Stomach (tissue), 9 donors: ENCODE data around the gene KRTAP10-1. TPM values are rescaled to one million over a fixed set of nuclear protein-coding genes. Genes with fewer than 3 reads are reported as not detected.
"Not testable (repeated sequence)": the region's sequence is repeated elsewhere in the genome, so short reads cannot be mapped to it uniquely, and the experiment has no call there.

Experiments
- DNase-seq, 2 donors: peaks; one replicate each; pipeline versions ENCODE4 v3.0.0 to v3.0.0-alpha.2; 2013 to 2019
- H3K27ac ChIP-seq, 5 donors: fragments of 200-600 bp in 4 of 5; sonication (generic) in 4 of 5; one replicate each; pipeline ENCODE4 v1.5.1; 2013 to 2019; ENCODE audit warnings: mild to moderate bottlenecking in 1 of 5, moderate library complexity in 1 of 5
- H3K27me3 ChIP-seq, 3 donors: fragments of 200-600 bp; sonication (generic); one replicate each; pipeline ENCODE4 v1.5.1; 2017 to 2019; ENCODE audit warnings: mixed run types in 1 of 3
- H3K36me3 ChIP-seq, 4 donors: fragments of 200-600 bp; sonication (generic); 1 replicate in 3 of 4; 2 replicates in 1 of 4; pipeline ENCODE4 v1.5.1; 2016 to 2019
- H3K4me1 ChIP-seq, 4 donors: fragments of 200-600 bp; sonication (generic); one replicate each; pipeline ENCODE4 v1.5.1; 2016 to 2019
- H3K4me3 ChIP-seq, 4 donors: fragments of 200-600 bp; sonication (generic) in 3 of 4; one replicate each; pipeline ENCODE4 v1.5.1; 2016 to 2019; ENCODE audit warnings: mild to moderate bottlenecking in 1 of 4
- H3K9me3 ChIP-seq, 4 donors: fragments of 200-600 bp; sonication (generic); one replicate each; pipeline ENCODE4 v1.5.1; 2016 to 2019
- CTCF ChIP-seq, 7 experiments: fragments of 450-650 bp in 4 of 7; fragments of 200-600 bp in 3 of 7; sonication (generic) in 3 of 7; IDR thresholded peaks; one replicate each; pipeline ENCODE4 v1.5.1; 2016 to 2019; ENCODE audit warnings: antibody characterized with exemption in 7 of 7, control low read depth in 2 of 7, mild to moderate bottlenecking in 1 of 7
- EP300 ChIP-seq: sonication (generic); formaldehyde crosslinking; IDR thresholded peaks from one replicate; pipeline ENCODE4 v1.6.1; 2017; ENCODE audit warnings: antibody characterized with exemption
- POLR2A ChIP-seq, 4 donors: fragments of 450-650 bp; IDR thresholded peaks; one replicate each; pipeline ENCODE4 v1.6.1; 2016; ENCODE audit warnings: antibody characterized with exemption in 4 of 4, control low read depth in 2 of 4, mild to moderate bottlenecking in 1 of 4, moderate library complexity in 1 of 4
- POLR2AphosphoS5 ChIP-seq, 3 donors: sonication (generic); formaldehyde crosslinking; IDR thresholded peaks; one replicate each; pipeline ENCODE4 v1.6.1; 2016; ENCODE audit warnings: antibody characterized with exemption in 3 of 3
- WGBS, 5 donors: extraction: QIAGEN DNeasy Blood & Tissue Kit in 3 of 5; methylation state at CpG; one replicate each; pipeline versions ENCODE4 v1.1.5 to v1.1.7; 2013 to 2018; 5-methylcytosine and 5-hydroxymethylcytosine counted together
- intact Hi-C: fragments of 100-400 bp; cut with DNase I; formaldehyde crosslinking; loops from one replicate; pipeline ENCODE4 v1.15.1; 2023; ENCODE audit warnings: low total_unique reads
- polyA plus RNA-seq, 3 donors: library from polyadenylated mRNA; stranded (reverse); fragments of 200-250 nt; gene quantifications; one replicate each; pipeline ENCODE4 v1.2.3, GENCODE V29; 2013
- total RNA-seq, 5 donors: library from RNA; depleted of rRNA; stranded (reverse); fragments of >200 nt; gene quantifications; one replicate each; pipeline versions ENCODE4 v1.1.0 to v1.2.3, GENCODE V29; 2014 to 2016
- donor health status: healthy with polysubstance abuse.
- donor health status: Bipolar disorder and iron deficiency.
- donor health status: healthy.

Gene KRTAP10-1
- total and polyA plus RNA-seq, 8 donors = not detected

DNA sequence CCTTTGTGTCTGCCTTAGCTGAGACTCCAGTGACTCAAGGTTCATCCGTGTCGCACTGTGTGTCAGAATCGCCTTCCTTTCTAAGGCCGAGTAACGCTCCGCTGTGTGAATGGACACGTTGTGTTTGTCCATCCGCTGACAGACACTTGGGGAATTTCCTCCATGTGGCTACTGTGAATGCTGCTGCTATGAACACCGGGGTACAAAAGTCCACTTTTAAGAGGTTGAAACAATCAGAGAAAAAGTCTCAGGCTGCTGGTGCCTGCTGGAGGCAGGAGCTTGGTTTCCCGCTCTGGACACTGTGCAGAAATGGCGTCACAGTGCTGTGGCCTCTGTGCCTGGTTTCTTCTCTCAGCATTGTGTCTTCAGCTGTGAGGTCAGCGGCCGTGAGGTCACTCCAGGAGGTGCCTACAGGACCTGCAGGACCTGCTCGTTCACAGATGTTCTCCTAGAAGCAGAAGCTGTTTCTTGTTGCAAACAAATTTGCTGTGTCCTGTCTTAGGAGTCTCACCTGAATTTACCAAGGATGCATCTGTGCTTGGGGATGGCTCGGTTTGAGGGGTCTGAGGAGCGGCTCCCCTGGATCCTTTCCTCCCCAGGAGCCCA, 34.2 kb downstream of the KRTAP10-1 start:
- Histone ChIP-seq H3K27me3 (peaks cover 0 to 68% (median 5%) of the 10 kb centered on the region in 3 donors), H3K9me3 (no peaks in the 10 kb centered on the region), H3K27ac (no peak overlapping the region), H3K4me1 (peaks cover 6 to 14% (median 12%) of the 10 kb centered on the region in 4 donors), H3K36me3 (no peaks in the 10 kb centered on the region), H3K4me3 (no peak overlapping the region)
- 50 to 72% (median 58%) methylated on average over 16 of the region's 16 CpGs for WGBS, 5 donors
- intact Hi-C loops = no loop called here
- TF ChIP-seq POLR2AphosphoS5 (IDR thresholded peaks at IDR 0.05) = no peak
- no peak for TF ChIP-seq EP300
- TF ChIP-seq CTCF (IDR thresholded peaks at IDR 0.05) = no peak
- no peak for TF ChIP-seq POLR2A (IDR thresholded peaks at IDR 0.05)
- DNase-seq = peak in 1 of 2 donors; percentile 25

GRCh38 chr21:44503901-44504399, 36.0 kb downstream of the KRTAP10-1 start:
- Histone ChIP-seq H3K27me3 (peaks cover 0 to 66% (median 0%) of the 10 kb centered on the region in 3 donors), H3K36me3 (no peaks in the 10 kb centered on the region), H3K4me3 (no peak overlapping the region), H3K4me1 (peaks cover 0 to 6% (median 4%) of the 10 kb centered on the region in 4 donors), H3K9me3 (no peaks in the 10 kb centered on the region), H3K27ac (no peak overlapping the region)
- no peak for TF ChIP-seq EP300
- TF ChIP-seq POLR2A (IDR thresholded peaks at IDR 0.05) = no peak
- TF ChIP-seq CTCF (IDR thresholded peaks at IDR 0.05) = no peak
- TF ChIP-seq POLR2AphosphoS5 (IDR thresholded peaks at IDR 0.05) = no peak
- no peak for DNase-seq
- WGBS, 5 donors = 62 to 83% (median 76%) methylated on average over 20 of the region's 20 CpGs
- intact Hi-C loops = no loop called here

GRCh38 chr21:44503006-44503889, 36.7 kb downstream of the KRTAP10-1 start:
- H3K4me3 ChIP-seq, DNase-seq, intact Hi-C loops, H3K27ac ChIP-seq, H3K9me3 ChIP-seq, H3K36me3 ChIP-seq: not testable (repeated sequence)
- Histone ChIP-seq H3K4me1 (peaks cover 0 to 10% (median 9%) of the 10 kb centered on the region in 4 donors), H3K27me3 (peaks cover 0 to 66% (median 0%) of the 10 kb centered on the region in 3 donors)
- 75 to 92% (median 85%) methylated on average over 40 to 44 of the region's 44 CpGs for WGBS, 5 donors

DNA sequence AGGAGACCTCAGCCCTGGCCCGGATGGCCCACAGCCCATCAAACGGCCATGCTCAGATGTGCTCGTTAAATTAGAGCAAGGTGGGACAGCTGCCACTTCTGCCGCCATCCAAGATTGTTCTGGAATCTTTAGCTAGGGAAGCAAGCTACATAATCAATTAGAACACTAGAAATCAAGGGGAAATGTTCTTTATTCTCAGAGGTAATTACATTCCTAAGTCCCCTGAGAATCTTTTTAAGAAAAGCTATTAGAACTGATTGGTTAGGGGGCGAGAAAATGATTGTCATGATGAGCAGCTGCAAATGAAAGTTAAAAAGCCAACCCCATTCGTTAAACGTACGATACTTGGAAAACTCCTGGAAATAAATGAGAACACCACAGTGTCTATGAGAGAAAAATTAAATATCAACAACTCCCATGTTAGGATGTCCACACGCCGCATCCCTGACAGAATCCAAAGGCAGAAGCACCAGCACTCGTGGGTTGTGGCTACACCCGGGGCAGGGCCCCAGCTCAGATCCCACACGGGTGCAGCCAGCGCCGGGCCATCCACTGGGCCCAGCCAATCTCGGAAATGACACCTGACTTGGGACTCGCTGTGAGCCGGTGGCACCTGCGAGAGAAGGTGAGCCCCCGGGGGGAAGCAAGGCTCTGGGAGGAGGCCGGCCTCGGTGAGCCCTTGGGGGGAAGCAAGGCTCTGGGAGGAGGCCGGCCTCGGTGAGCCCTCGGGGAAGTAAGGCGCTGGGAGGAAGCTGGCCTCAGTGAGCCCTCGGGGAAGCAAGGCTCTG, 37.6 kb downstream of the KRTAP10-1 start:
- intact Hi-C loops = no loop called here
- H3K27me3 ChIP-seq = peaks cover 0 to 68% (median 0%) of the 10 kb centered on the region in 3 donors
- 86 to 91% (median 90%) methylated on average over 27 of the region's 27 CpGs for WGBS, 5 donors
- H3K27ac ChIP-seq = no peak overlapping the region
- H3K9me3 ChIP-seq = no peaks in the 10 kb centered on the region
- TF ChIP-seq POLR2AphosphoS5 (IDR thresholded peaks at IDR 0.05) (no peak), CTCF (IDR thresholded peaks at IDR 0.05) (no peak), EP300 (no peak), POLR2A (IDR thresholded peaks at IDR 0.05) (no peak)
- no peaks in the 10 kb centered on the region for H3K36me3 ChIP-seq
- DNase-seq = no peak
- no peak overlapping the region for H3K4me3 ChIP-seq
- peaks cover 0 to 18% (median 16%) of the 10 kb centered on the region in 4 donors for H3K4me1 ChIP-seq
